Psoas muscle (tissue), 8 donors: Measurements from ENCODE around the gene KHK. TPM values are rescaled to one million over a fixed set of nuclear protein-coding genes. Genes with fewer than 3 reads are reported as not detected.
A peak's percentile ranks its signal among the peaks of the same experiment; 100 is the strongest.
"Not testable (repeated sequence)": the region's sequence is repeated elsewhere in the genome, so short reads cannot be mapped to it uniquely, and the experiment has no call there.

ENCODE experiments used
- ATAC-seq, 4 donors: fragments of 200-7000 bp; cut with Tn5 transposase; one replicate each; pipeline ENCODE4 v1.9.1; 2020; ENCODE audit warnings: moderate library complexity in 3 of 4, mild to moderate bottlenecking in 2 of 4
- DNase-seq, 2 donors: peaks; one replicate each; pipeline ENCODE4 v3.0.0-alpha.2; 2020
- H3K27ac ChIP-seq: fragments of 200-600 bp; one replicate; pipeline ENCODE4 v1.8.0; 2022
- H3K27me3 ChIP-seq, 3 donors: fragments of 200-600 bp in 1 of 3; one replicate each; pipeline versions ENCODE4 v1.6.1 to v1.8.0; 2013 to 2022; ENCODE audit warnings: low read length in 2 of 3, mild to moderate bottlenecking in 2 of 3, moderate library complexity in 1 of 3; ENCODE audit not compliant: insufficient read depth in 3 of 3
- H3K36me3 ChIP-seq, 2 donors: fragments of 200-600 bp in 1 of 2; one replicate each; pipeline versions ENCODE4 v1.6.1 to v1.8.0; 2013 to 2022; ENCODE audit warnings: low read depth in 1 of 2, mild to moderate bottlenecking in 1 of 2, moderate library complexity in 1 of 2; ENCODE audit not compliant: insufficient read depth in 1 of 2
- H3K4me1 ChIP-seq: fragments of 200-600 bp; one replicate; pipeline ENCODE4 v1.8.0; 2022
- H3K4me3 ChIP-seq: fragments of 200-600 bp; one replicate; pipeline ENCODE4 v1.8.0; 2022; ENCODE audit warnings: mild to moderate bottlenecking
- H3K9me3 ChIP-seq: fragments of 200-600 bp; one replicate; pipeline ENCODE4 v1.8.0; 2022
- WGBS, 3 donors: extraction: QIAGEN DNeasy Blood & Tissue Kit; methylation state at CpG; one replicate each; pipeline versions ENCODE4 v1.1.6 to v1.1.7; 2013; 5-methylcytosine and 5-hydroxymethylcytosine counted together
- intact Hi-C, 2 donors: fragments of 100-400 bp; cut with DNase I; formaldehyde crosslinking; loops; one replicate each; pipeline versions ENCODE4 v1.11.0 to v1.14.2; 2022
- polyA plus RNA-seq, 3 donors: library from polyadenylated mRNA; stranded (reverse); fragments of 200-250 nt; gene quantifications; one replicate each; pipeline ENCODE4 v1.2.3, GENCODE V29; 2013
- total RNA-seq, 4 donors: library from RNA; stranded (reverse); fragmentation: NEBNext Ultra II Directional in 2 of 4; extraction: Animal tissue kit (Norgen Biotek cat#: 25700) in 2 of 4; gene quantifications; one replicate each; pipeline versions ENCODE4 v1.2.1 to v1.2.4, GENCODE V29; 2021 to 2023
- TF ChIP-seq, protein P1 (sequence below): fragments of 200-600 bp; IDR thresholded peaks from one replicate; pipeline ENCODE4 v1.8.0; 2022; ENCODE audit warnings: antibody characterized with exemption
- donor health status: healthy with polysubstance abuse.
- donor health status: DM: no; HTN: no; CAD: no; lungs with moderate emphysema.
- donor health status: Bipolar disorder and iron deficiency.
- donor health status: healthy.
- donor health status: DM: yes; HTN: yes; CAD: no.
- donor health status: DM: no; HTN: no; CAD: no.
- donor health status: DM: no; HTN: no; CAD: no.
- donor health status: DM: yes; HTN: yes; CAD: no.

Gene KHK
- total and polyA plus RNA-seq, 7 donors = 1.5 to 5.8 (median 2.5) TPM

DNA sequence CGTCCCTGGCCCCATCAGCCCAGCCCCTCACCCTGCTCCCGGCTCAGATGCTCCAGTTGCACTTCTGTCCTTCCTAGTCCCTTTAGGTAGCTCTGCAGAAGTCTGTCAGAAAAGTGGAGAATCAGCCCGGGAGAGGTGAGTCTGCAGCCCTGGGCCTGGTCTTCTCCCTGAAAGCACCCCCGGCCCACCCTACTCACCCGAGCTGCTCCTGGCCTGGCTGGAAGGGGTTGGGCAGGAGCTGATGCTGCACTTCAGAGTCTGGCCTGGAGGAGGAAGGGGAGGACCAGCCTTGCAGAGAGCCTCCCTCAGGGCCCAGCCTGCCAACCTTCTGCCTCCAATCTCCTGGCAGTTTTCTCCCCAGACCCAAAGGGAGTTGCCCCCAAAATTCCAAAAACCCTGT, 15.8 kb downstream of the KHK start:
- Histone ChIP-seq H3K27ac (no peak overlapping the region), H3K4me3 (no peak overlapping the region), H3K4me1 (no peaks in the 10 kb centered on the region), H3K9me3 (no peaks in the 10 kb centered on the region), H3K27me3 (no peaks in the 10 kb centered on the region), H3K36me3 (no peaks in the 10 kb centered on the region)
- intact Hi-C loops = no loop called here
- ATAC-seq = no peak
- WGBS, 3 donors = 71 to 84% (median 77%) methylated on average over 5 of the region's 5 CpGs
- DNase-seq = peak in 1 of 2 donors; percentile 6
- TF ChIP-seq, protein P1, sequence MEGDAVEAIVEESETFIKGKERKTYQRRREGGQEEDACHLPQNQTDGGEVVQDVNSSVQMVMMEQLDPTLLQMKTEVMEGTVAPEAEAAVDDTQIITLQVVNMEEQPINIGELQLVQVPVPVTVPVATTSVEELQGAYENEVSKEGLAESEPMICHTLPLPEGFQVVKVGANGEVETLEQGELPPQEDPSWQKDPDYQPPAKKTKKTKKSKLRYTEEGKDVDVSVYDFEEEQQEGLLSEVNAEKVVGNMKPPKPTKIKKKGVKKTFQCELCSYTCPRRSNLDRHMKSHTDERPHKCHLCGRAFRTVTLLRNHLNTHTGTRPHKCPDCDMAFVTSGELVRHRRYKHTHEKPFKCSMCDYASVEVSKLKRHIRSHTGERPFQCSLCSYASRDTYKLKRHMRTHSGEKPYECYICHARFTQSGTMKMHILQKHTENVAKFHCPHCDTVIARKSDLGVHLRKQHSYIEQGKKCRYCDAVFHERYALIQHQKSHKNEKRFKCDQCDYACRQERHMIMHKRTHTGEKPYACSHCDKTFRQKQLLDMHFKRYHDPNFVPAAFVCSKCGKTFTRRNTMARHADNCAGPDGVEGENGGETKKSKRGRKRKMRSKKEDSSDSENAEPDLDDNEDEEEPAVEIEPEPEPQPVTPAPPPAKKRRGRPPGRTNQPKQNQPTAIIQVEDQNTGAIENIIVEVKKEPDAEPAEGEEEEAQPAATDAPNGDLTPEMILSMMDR = no peak

DNA sequence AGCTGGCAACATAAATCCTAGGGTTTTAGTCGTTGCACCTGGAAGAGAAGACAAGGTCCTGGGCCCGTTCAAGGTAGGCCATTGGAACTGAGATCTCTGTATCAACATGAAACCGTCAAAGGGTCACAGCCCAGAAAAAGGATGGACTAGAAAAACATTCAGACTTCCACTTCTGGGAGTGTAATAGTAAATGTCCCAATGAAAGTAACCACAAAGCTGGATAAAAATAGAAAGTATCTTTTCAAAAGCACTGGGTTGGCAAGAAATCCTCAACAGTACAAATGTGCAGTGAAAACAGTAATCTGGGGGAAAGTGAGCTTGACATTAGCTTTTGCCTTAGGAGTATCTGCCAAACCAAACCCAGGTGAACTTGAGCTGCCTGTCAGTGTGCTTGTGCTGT, 19.4 kb downstream of the KHK start:
- DNase-seq = no peak
- Histone ChIP-seq H3K27me3 (no peaks in the 10 kb centered on the region), H3K27ac (no peak overlapping the region), H3K36me3 (no peaks in the 10 kb centered on the region), H3K4me1 (no peaks in the 10 kb centered on the region), H3K4me3 (no peak overlapping the region), H3K9me3 (no peaks in the 10 kb centered on the region)
- TF ChIP-seq, protein P1 = no peak
- 66 to 77% (median 74%) methylated on average over 3 of the region's 3 CpGs for WGBS, 3 donors
- intact Hi-C loops = no loop called here
- ATAC-seq = no peak

DNA sequence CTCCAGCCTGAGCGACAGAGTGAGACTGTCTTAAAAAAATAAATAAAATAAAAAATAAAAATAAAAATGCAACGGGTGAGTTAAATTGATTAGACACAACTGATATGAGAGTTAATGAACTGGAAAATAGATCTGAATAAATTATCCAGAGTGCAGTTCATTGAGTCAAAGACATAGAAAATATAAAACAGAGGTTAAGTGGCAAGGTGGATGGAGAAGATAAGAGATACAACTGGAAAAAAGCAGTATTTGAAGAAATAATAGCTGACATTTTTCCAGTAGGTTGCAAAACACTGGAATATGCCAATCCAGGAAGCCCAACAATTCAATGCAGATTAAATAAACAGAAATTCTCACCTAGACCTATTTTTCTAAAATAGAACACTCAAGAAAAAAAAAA, 21.6 kb downstream of the KHK start:
- WGBS, 3 donors = 64 to 81% (median 70%) methylated on average over 2 of the region's 2 CpGs
- Histone ChIP-seq H3K27ac (no peak overlapping the region), H3K4me1 (no peaks in the 10 kb centered on the region), H3K4me3 (no peak overlapping the region), H3K36me3 (no peaks in the 10 kb centered on the region), H3K27me3 (no peaks in the 10 kb centered on the region), H3K9me3 (no peaks in the 10 kb centered on the region)
- DNase-seq (no peak), ATAC-seq (no peak)
- TF ChIP-seq, protein P1 = no peak
- intact Hi-C loops = no loop called here

DNA sequence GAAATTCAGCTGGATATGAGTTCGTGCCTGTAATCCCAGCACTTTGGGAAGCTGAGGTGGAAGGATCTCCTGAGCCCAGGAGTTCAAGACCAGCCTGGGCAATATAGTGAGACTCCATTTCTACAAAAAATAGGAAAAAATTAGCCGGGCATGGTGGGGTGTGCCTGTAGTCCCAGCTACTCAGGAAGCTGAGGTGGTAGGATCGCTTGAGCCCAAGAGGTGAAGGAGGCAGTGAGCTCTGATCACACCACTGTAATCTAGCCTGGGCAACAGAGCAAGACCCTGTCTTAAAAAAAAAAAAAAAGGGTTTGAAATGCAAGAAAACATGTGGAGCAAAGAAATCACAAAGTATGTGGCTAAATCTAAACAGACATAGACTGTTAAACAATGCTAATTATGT, 22.5 kb downstream of the KHK start:
- no peaks in the 10 kb centered on the region for H3K9me3 ChIP-seq
- ATAC-seq (no peak), DNase-seq (no peak)
- H3K4me1 ChIP-seq = no peaks in the 10 kb centered on the region
- intact Hi-C loops = no loop called here
- WGBS, 3 donors = 82 to 88% (median 87%) methylated on average over 3 of the region's 3 CpGs
- no peak overlapping the region for H3K27ac ChIP-seq
- TF ChIP-seq, protein P1 = no peak
- no peaks in the 10 kb centered on the region for H3K27me3 ChIP-seq
- no peak overlapping the region for H3K4me3 ChIP-seq
- H3K36me3 ChIP-seq = no peaks in the 10 kb centered on the region

DNA sequence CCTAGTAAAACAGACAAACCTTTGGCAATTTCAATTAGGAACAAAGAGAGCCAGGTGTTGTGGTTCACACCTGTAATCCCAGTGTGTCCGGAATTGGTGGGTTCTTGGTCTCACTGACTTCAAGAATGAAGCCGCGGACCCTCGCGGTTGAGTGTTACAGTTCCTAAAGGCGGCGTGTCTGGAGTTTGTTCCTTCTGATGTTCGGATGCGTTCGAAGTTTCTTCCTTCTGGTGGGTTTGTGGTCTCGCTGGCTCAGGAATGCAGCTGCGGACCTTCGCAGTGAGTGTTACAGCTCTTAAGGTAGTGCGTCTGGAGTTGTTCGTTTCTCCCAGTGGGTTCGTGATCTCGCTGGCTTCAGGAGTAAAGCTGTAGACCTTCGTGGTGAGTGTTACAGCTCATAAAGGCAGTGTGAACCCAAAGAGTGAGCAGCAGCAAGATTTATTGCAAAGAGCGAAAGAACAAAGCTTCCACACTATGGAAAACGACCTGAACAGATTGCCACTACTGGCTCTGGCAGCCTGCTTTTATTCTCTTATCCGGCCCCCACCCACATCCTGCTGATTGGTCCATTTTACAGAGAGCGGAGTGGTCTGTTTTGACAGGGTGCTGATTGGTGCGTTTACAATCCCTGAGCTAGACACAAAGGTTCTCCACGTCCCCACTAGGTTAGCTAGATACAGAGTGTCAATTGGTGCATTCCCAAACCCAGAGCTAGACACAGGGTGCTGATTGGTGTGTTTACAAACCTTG, 24.2 kb downstream of the KHK start:
- H3K9me3 ChIP-seq, H3K27me3 ChIP-seq, H3K36me3 ChIP-seq, ATAC-seq, H3K4me3 ChIP-seq, intact Hi-C loops, H3K27ac ChIP-seq, H3K4me1 ChIP-seq: not testable (repeated sequence)
- peak in 1 of 2 donors; percentile 11 for DNase-seq
- WGBS, 3 donors = 75 to 79% (median 77%) methylated on average over 24 of the region's 24 CpGs

DNA sequence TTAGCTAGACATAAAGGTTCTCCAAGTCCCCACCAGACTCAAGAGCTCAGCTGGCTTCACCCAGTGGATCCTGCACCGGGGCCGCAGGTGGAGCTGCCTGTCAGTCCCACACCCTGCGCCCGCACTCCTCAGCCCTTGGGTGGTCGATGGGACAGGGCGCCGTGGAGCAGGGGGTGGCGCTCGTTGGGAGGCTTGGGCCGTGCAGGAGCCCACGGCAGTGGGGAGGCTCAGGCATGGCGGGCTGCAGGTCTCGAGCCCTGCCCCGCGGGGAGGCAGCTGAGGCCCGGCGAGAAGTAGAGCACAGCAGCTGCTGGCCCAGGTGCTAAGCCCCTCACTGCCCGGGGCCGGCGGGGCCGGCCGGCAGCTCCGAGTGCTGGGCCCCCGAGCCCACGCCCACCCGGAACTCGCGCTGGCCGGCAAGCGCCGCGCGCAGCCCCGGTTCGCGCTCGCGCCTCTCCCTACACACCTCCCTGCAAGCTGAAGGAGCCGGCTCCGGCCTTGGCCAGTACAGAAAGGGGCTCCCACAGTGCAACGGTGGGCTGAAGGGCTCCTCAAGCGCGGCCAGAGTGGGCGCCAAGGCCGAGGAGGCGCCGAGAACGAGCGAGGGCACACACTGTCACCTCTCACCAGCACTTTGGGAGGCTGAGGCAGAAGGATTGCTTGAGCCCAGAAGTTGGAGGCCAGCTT, 25.0 kb downstream of the KHK start:
- H3K9me3 ChIP-seq, H3K27ac ChIP-seq, H3K36me3 ChIP-seq, ATAC-seq, intact Hi-C loops, H3K4me3 ChIP-seq, H3K4me1 ChIP-seq, H3K27me3 ChIP-seq: not testable (repeated sequence)
- 91 to 92% (median 92%) methylated on average over 35 to 49 of the region's 49 CpGs for WGBS, 3 donors
- DNase-seq = peak in 1 of 2 donors; percentile 36
